Measurements from ENCODE around the gene TCEAL9. TPM values are rescaled to one million over a fixed set of nuclear protein-coding genes. Genes with fewer than 3 reads are reported as not detected.
"Not testable (repeated sequence)": the region's sequence is repeated elsewhere in the genome, so short reads cannot be mapped to it uniquely, and the experiment has no call there.

The TCEAL9 gene
- total RNA-seq, 1 experiment from 2014 or later: 53.6 TPM

- in situ Hi-C loops (cut with HindIII; ENCODE audit: low pct_unique_long_range_greater_than_20kb, low sequenced_read_pairs): no loop called here
- DNase-seq (ENCODE audit: low read depth): no peak
Measured at GRCh38 chrX:103367502-103367901, 11.2 kb downstream of the TCEAL9 start.

GRCh38 chrX:103369479-103369878, 13.2 kb downstream of the TCEAL9 start:
- no peak for DNase-seq (ENCODE audit: low read depth)
- in situ Hi-C loops (cut with HindIII; ENCODE audit: low pct_unique_long_range_greater_than_20kb, low sequenced_read_pairs): no loop called here

- in situ Hi-C loops (cut with HindIII; ENCODE audit: low pct_unique_long_range_greater_than_20kb, low sequenced_read_pairs): no loop called here
- no peak for DNase-seq (ENCODE audit: low read depth)
Measured at GRCh38 chrX:103372886-103373285, 16.6 kb downstream of the TCEAL9 start.

GRCh38 chrX:103373581-103373980, 17.3 kb downstream of the TCEAL9 start:
- in situ Hi-C loops (cut with HindIII; ENCODE audit: low pct_unique_long_range_greater_than_20kb, low sequenced_read_pairs): no loop called here
- DNase-seq (ENCODE audit: low read depth): no peak

GRCh38 chrX:103376118-103376978, 20.0 kb downstream of the TCEAL9 start, which contains the start of gene BEX3:
Gene BEX3 (plus strand): TSS chrX:103376538. CDS start chrX:103377522, 984 bp downstream.
- DNase-seq (ENCODE audit: low read depth): peak; percentile 83
- in situ Hi-C loops (cut with HindIII; ENCODE audit: low pct_unique_long_range_greater_than_20kb, low sequenced_read_pairs): no loop called here

- in situ Hi-C loops (cut with HindIII; ENCODE audit: low pct_unique_long_range_greater_than_20kb, low sequenced_read_pairs): no loop called here
- DNase-seq (ENCODE audit: low read depth): peak; percentile 22
Measured at GRCh38 chrX:103376979-103377324, 20.6 kb downstream of the TCEAL9 start.

- in situ Hi-C loops (cut with HindIII; ENCODE audit: low pct_unique_long_range_greater_than_20kb, low sequenced_read_pairs): no loop called here
- DNase-seq (ENCODE audit: low read depth): no peak
Measured at GRCh38 chrX:103378990-103379389, 22.7 kb downstream of the TCEAL9 start.

GRCh38 chrX:103382877-103383276, 26.6 kb downstream of the TCEAL9 start:
- in situ Hi-C loops (cut with HindIII; ENCODE audit: low pct_unique_long_range_greater_than_20kb, low sequenced_read_pairs): no loop called here
- DNase-seq (ENCODE audit: low read depth): no peak

GRCh38 chrX:103384672-103385071, 28.4 kb downstream of the TCEAL9 start:
- in situ Hi-C loops (cut with HindIII; ENCODE audit: low pct_unique_long_range_greater_than_20kb, low sequenced_read_pairs): no loop called here
- no peak for DNase-seq (ENCODE audit: low read depth)

GRCh38 chrX:103385283-103385830, 29.1 kb downstream of the TCEAL9 start:
- in situ Hi-C loops (cut with HindIII; ENCODE audit: low pct_unique_long_range_greater_than_20kb, low sequenced_read_pairs); DNase-seq (ENCODE audit: low read depth): not testable (repeated sequence)

- in situ Hi-C loops (cut with HindIII; ENCODE audit: low pct_unique_long_range_greater_than_20kb, low sequenced_read_pairs): no loop called here
Measured at GRCh38 chrX:103386332-103386731, 30.0 kb downstream of the TCEAL9 start.

GRCh38 chrX:103393487-103393886, 37.2 kb downstream of the TCEAL9 start:
- no peak for DNase-seq (ENCODE audit: low read depth)
- in situ Hi-C loops (cut with HindIII; ENCODE audit: low pct_unique_long_range_greater_than_20kb, low sequenced_read_pairs): no loop called here

More at GRCh38 chrX:103386332-103386731, 30.0 kb downstream of the TCEAL9 start:
- DNase-seq (ENCODE audit: low read depth): no peak

GRCh38 chrX:103396186-103396585, 39.9 kb downstream of the TCEAL9 start:
- in situ Hi-C loops (cut with HindIII; ENCODE audit: low pct_unique_long_range_greater_than_20kb, low sequenced_read_pairs): no loop called here
- no peak for DNase-seq (ENCODE audit: low read depth)

GRCh38 chrX:103396660-103397059, 40.4 kb downstream of the TCEAL9 start:
- DNase-seq (ENCODE audit: low read depth): no peak
- in situ Hi-C loops (cut with HindIII; ENCODE audit: low pct_unique_long_range_greater_than_20kb, low sequenced_read_pairs): no loop called here

- in situ Hi-C loops (cut with HindIII; ENCODE audit: low pct_unique_long_range_greater_than_20kb, low sequenced_read_pairs): no loop called here
- DNase-seq (ENCODE audit: low read depth): no peak
Measured at GRCh38 chrX:103397707-103398106, 41.4 kb downstream of the TCEAL9 start.

GRCh38 chrX:103398421-103398864, 42.1 kb downstream of the TCEAL9 start:
- peak; percentile 71 for DNase-seq (ENCODE audit: low read depth)
- in situ Hi-C loops (cut with HindIII; ENCODE audit: low pct_unique_long_range_greater_than_20kb, low sequenced_read_pairs): no loop called here

- no peak for DNase-seq (ENCODE audit: low read depth)
- in situ Hi-C loops (cut with HindIII; ENCODE audit: low pct_unique_long_range_greater_than_20kb, low sequenced_read_pairs): no loop called here
Measured at GRCh38 chrX:103399744-103400143, 43.4 kb downstream of the TCEAL9 start.

- DNase-seq (ENCODE audit: low read depth): peak; percentile 66
- in situ Hi-C loops (cut with HindIII; ENCODE audit: low pct_unique_long_range_greater_than_20kb, low sequenced_read_pairs): no loop called here
Measured at GRCh38 chrX:103400931-103401330, 44.6 kb downstream of the TCEAL9 start.

- in situ Hi-C loops (cut with HindIII; ENCODE audit: low pct_unique_long_range_greater_than_20kb, low sequenced_read_pairs): no loop called here
- DNase-seq (ENCODE audit: low read depth): peak; percentile 81
Measured at GRCh38 chrX:103404231-103405008, 48.1 kb downstream of the TCEAL9 start.
